HCT116 (cell line): Measurements from ENCODE around the gene ORAI1. TPM values are rescaled to one million over a fixed set of nuclear protein-coding genes. Genes with fewer than 3 reads are reported as not detected.

ENCODE experiments used
- ATAC-seq: fragments of 200-7000 bp; cut with Tn5 transposase; 2 replicates; pipeline ENCODE4 v1.9.1; 2020; ENCODE audit warnings: mild to moderate bottlenecking, moderate library complexity
- BruUV-seq: library from RNA; stranded (reverse); fragments of 400-500 nt; replicated peaks from 2 replicates; lab custom pipeline; 2021; lab: Mats Ljungman, UMichigan
- CTCF ChIA-PET: fragments of 300-600 bp; sonication (Branson Sonifier 250); formaldehyde crosslinking; loops from one replicate; lab custom pipeline; 2021; ENCODE audit warnings: antibody characterized with exemption; lab: Charles Lee
- POLR2A ChIA-PET: fragments of 300-600, 350-600 bp; sonication (Branson Sonifier 250); formaldehyde crosslinking; loops from one replicate; lab custom pipeline; 2021; ENCODE audit warnings: antibody characterized with exemption; lab: Charles Lee
- RAD21 ChIA-PET, 2 experiments: fragments of 300-600 bp; sonication (Branson Sonifier 250); formaldehyde crosslinking; loops; one replicate each; lab custom pipeline; 2023; ENCODE audit warnings: low total read pairs in 2 of 2; ENCODE audit not compliant: uncharacterized antibody in 2 of 2, unreplicated experiment in 2 of 2, low non-redundant PET in 1 of 2; lab: Charles Lee
- DNase-seq: peaks from one replicate; pipeline ENCODE4 v3.0.0-alpha.2; 2010; ENCODE audit warnings: low read depth, low spot score
- H2AFZ ChIP-seq: fragments of 200-600 bp; shearing (Covaris generic), sonication (generic); 2 replicates; pipeline ENCODE4 v1.6.1; 2017; ENCODE audit warnings: low read depth, mixed run types, mixed read lengths, antibody characterized with exemption, low read length; ENCODE audit not compliant: poor library complexity, severe bottlenecking
- H3K27ac ChIP-seq: 2 replicates; pipeline ENCODE4 v1.5.1; 2012; ENCODE audit warnings: low read depth, low read length
- H3K27me3 ChIP-seq: fragments of 200-600 bp; sonication (generic); 2 replicates; pipeline ENCODE4 v1.6.1; 2016; ENCODE audit warnings: mixed run types, low read length, mixed read lengths; ENCODE audit not compliant: insufficient read depth
- H3K36me3 ChIP-seq, 2 experiments: fragments of 200-500 bp in 1 of 2; fragments of 200-600 bp in 1 of 2; sonication (Bioruptor generic) in 1 of 2; sonication (generic) in 1 of 2; 2 replicates each; pipeline versions ENCODE4 v1.5.1 to v1.6.1; 2014 to 2016; ENCODE audit warnings: low read length in 2 of 2, inconsistent platforms in 1 of 2, mixed read lengths in 1 of 2, mixed run types in 1 of 2; ENCODE audit not compliant: insufficient read depth in 2 of 2, control insufficient read depth in 1 of 2
- H3K4me1 ChIP-seq, 2 experiments: fragments of 200-600 bp in 1 of 2; sonication (generic) in 1 of 2; 2 replicates each; pipeline versions ENCODE4 v1.5.1 to v1.6.1; 2012 to 2017; ENCODE audit warnings: low read length in 2 of 2, inconsistent platforms in 1 of 2, mild to moderate bottlenecking in 1 of 2, mixed read lengths in 1 of 2, mixed run types in 1 of 2, moderate library complexity in 1 of 2; ENCODE audit not compliant: insufficient read depth in 2 of 2, control insufficient read depth in 1 of 2
- H3K4me2 ChIP-seq: fragments of 200-600 bp; sonication (generic); 2 replicates; pipeline ENCODE4 v1.6.1; 2017; ENCODE audit warnings: mixed run types, low read length, mixed read lengths
- H3K4me3 ChIP-seq, 2 experiments: fragments of 200-600 bp in 1 of 2; sonication (generic) in 1 of 2; replicated peaks in 1 of 2; 2 replicates each; pipeline ENCODE4 v1.5.1; 2011 to 2016; ENCODE audit warnings: low read length in 2 of 2, control low read depth in 1 of 2, low read depth in 1 of 2, mild to moderate bottlenecking in 1 of 2, mixed read lengths in 1 of 2, mixed run types in 1 of 2
- H3K79me2 ChIP-seq: fragments of 200-600 bp; sonication (generic); 2 replicates; pipeline ENCODE4 v1.6.1; 2017; ENCODE audit warnings: mild to moderate bottlenecking, mixed run types, low read length, moderate library complexity, mixed read lengths; ENCODE audit not compliant: insufficient read depth
- H3K9ac ChIP-seq: fragments of 200-600 bp; sonication (generic); 2 replicates; pipeline ENCODE4 v1.6.1; 2016; ENCODE audit warnings: low read length, mixed read lengths
- H3K9me2 ChIP-seq: fragments of 200-600 bp; sonication (generic), shearing (Covaris generic); 2 replicates; pipeline ENCODE4 v1.6.1; 2017; ENCODE audit warnings: mixed run types, mild to moderate bottlenecking, moderate library complexity; ENCODE audit not compliant: insufficient read depth
- H3K9me3 ChIP-seq, 2 experiments: fragments of 200-500 bp in 1 of 2; fragments of 200-600 bp in 1 of 2; sonication (Bioruptor generic) in 1 of 2; sonication (generic) in 1 of 2; 2 replicates each; pipeline ENCODE4 v1.6.1; 2014 to 2017; ENCODE audit warnings: low read length in 2 of 2, mixed read lengths in 2 of 2, inconsistent platforms in 1 of 2, low read depth in 1 of 2, mild to moderate bottlenecking in 1 of 2, mixed run types in 1 of 2, moderate library complexity in 1 of 2; ENCODE audit not compliant: control insufficient read depth in 1 of 2, insufficient read depth in 1 of 2
- H4K20me1 ChIP-seq: fragments of 200-600 bp; sonication (generic), shearing (Covaris generic); 2 replicates; pipeline ENCODE4 v1.6.1; 2017; ENCODE audit warnings: mixed run types, mild to moderate bottlenecking, moderate library complexity; ENCODE audit not compliant: insufficient read depth
- EZH2phosphoT487 ChIP-seq: fragments of 200-600 bp; IDR thresholded peaks from 2 replicates; pipeline ENCODE4 v1.6.1; 2018; ENCODE audit warnings: antibody characterized with exemption, borderline replicate concordance
- FOSL1 ChIP-seq: IDR thresholded peaks from 2 replicates; pipeline ENCODE4 v1.6.1; 2012; ENCODE audit warnings: low read depth
- POLR2AphosphoS5 ChIP-seq: IDR thresholded peaks from 2 replicates; pipeline ENCODE4 v1.6.1; 2011; ENCODE audit warnings: mild to moderate bottlenecking, low read depth, low read length, moderate library complexity
- SIN3A ChIP-seq: IDR thresholded peaks from 2 replicates; pipeline ENCODE4 v1.6.1; 2012; ENCODE audit warnings: low read depth
- SP1 ChIP-seq: IDR thresholded peaks from 2 replicates; pipeline ENCODE4 v1.6.1; 2012; ENCODE audit warnings: low read depth
- intact Hi-C: fragments of 100-400 bp; cut with micrococcal nuclease; formaldehyde crosslinking; loops from 2 replicates; pipeline ENCODE4 v1.10.0; 2022
- total RNA-seq: library from RNA; stranded (reverse); gene quantifications from one replicate; pipeline ENCODE4 v1.2.1, GENCODE V29; 2021; ENCODE audit not compliant: unreplicated experiment

The ORAI1 gene
- total RNA-seq, 1 experiment from 2014 or later, result 20.2 TPM

GRCh38 chr12:121611306-121611705 is 15.0 kb upstream of the ORAI1 start:
- peaks cover 11 to 19% of the 10 kb centered on the region in 2 experiments; a peak in 3 of 4 replicates for H3K4me1 ChIP-seq
- H3K9me3 ChIP-seq, result no peaks in the 10 kb centered on the region
- no peak overlapping the region for H3K27ac ChIP-seq
- no peak overlapping the region for H3K4me3 ChIP-seq
- ATAC-seq, result peak; percentile 97
- H3K27me3 ChIP-seq, result no peaks in the 10 kb centered on the region
- H3K79me2 ChIP-seq, result no peaks in the 10 kb centered on the region
- no peaks in the 10 kb centered on the region for H3K9me2 ChIP-seq
- ChIA-PET CTCF (no interaction called here), RAD21 (no interaction called here), POLR2A (no interaction called here)
- DNase-seq, result no peak
- BruUV-seq, result no TSS peak
- TF ChIP-seq EZH2phosphoT487 (no peak), POLR2AphosphoS5 (peak; percentile 22; the same call in 1 of the 2 replicates)
- intact Hi-C loops, result no loop called here
- no peaks in the 10 kb centered on the region for H4K20me1 ChIP-seq
- H3K4me2 ChIP-seq, result no peak overlapping the region
- no peaks in the 10 kb centered on the region for H3K36me3 ChIP-seq
- H2AFZ ChIP-seq, result no peak overlapping the region
- no peak overlapping the region for H3K9ac ChIP-seq

- H4K20me1 ChIP-seq, result no peaks in the 10 kb centered on the region
- intact Hi-C loops, result no loop called here
Measured at GRCh38 chr12:121613462-121613861, 12.9 kb upstream of the ORAI1 start.

More at GRCh38 chr12:121613462-121613861, 12.9 kb upstream of the ORAI1 start:
- ChIA-PET POLR2A (no interaction called here), RAD21 (no interaction called here), CTCF (interaction anchor here (1.5 kb wide), 1 partner anchor 11 kb away, joined by 3 read pairs; no protein-coding TSS in a partner anchor)
- H3K9ac ChIP-seq, result no peak overlapping the region
- H3K4me2 ChIP-seq, result peak overlapping the region; percentile 43
- peak; percentile 16; the same call in 1 of the 2 replicates for TF ChIP-seq FOSL1
- TF ChIP-seq SIN3A, result no peak
- TF ChIP-seq SP1, result no peak
- no peaks in the 10 kb centered on the region for H3K27me3 ChIP-seq
- no peaks in the 10 kb centered on the region for H3K9me2 ChIP-seq
- no TSS peak for BruUV-seq
- DNase-seq (no peak), ATAC-seq (no peak)
- H3K4me1 ChIP-seq, result peaks cover 11 to 25% of the 10 kb centered on the region in 2 experiments; a peak in 3 of 4 replicates
- H2AFZ ChIP-seq, result peak overlapping the region; percentile 26
- H3K4me3 ChIP-seq, result no peak overlapping the region
- H3K9me3 ChIP-seq, result no peaks in the 10 kb centered on the region
- no peaks in the 10 kb centered on the region for H3K79me2 ChIP-seq
- H3K27ac ChIP-seq, result no peak overlapping the region
- no peaks in the 10 kb centered on the region for H3K36me3 ChIP-seq
